Spleen (tissue), 7 donors: ENCODE measurements around the gene KIF3C.

Experiments
- CTCF ChIP-seq, 11 experiments: fragments of 200-600 bp in 7 of 11; fragments of 450-650 bp in 4 of 11; sonication (generic) in 4 of 11; IDR thresholded peaks in 8 of 11; conservative IDR thresholded peaks in 3 of 11; 1 replicate in 7 of 11; 2 replicates in 4 of 11; pipeline versions ENCODE4 v1.4.0 to v1.8.0; 2016 to 2021; ENCODE audit warnings: antibody characterized with exemption in 11 of 11, inconsistent platforms in 4 of 11, mild to moderate bottlenecking in 1 of 11
- POLR2A ChIP-seq, 3 donors: fragments of 450-650 bp; IDR thresholded peaks; one replicate each; pipeline ENCODE4 v1.5.1; 2017; ENCODE audit warnings: antibody characterized with exemption in 3 of 3, mild to moderate bottlenecking in 1 of 3
- POLR2AphosphoS5 ChIP-seq, 3 donors: sonication (generic); formaldehyde crosslinking; IDR thresholded peaks; one replicate each; pipeline ENCODE4 v1.5.1; 2017; ENCODE audit warnings: antibody characterized with exemption in 3 of 3
- donor health status: DM: no; HTN: no; CAD: no; lungs with moderate emphysema.
- donor health status: DM: no; HTN: no; CAD: no.
- donor health status: DM: no; HTN: no; CAD: no.

- TF ChIP-seq CTCF (IDR thresholded peaks at IDR 0.05 in 8 of 11, conservative IDR thresholded peaks at IDR 0.05 in 3 of 11), result no peak
- no peak for TF ChIP-seq POLR2AphosphoS5 (IDR thresholded peaks at IDR 0.05)
- no peak for TF ChIP-seq POLR2A (IDR thresholded peaks at IDR 0.05)
Observed at GRCh38 chr2:25936889-25937545, 45.3 kb downstream of the KIF3C start.
